NCI-H2171 (cell line): ENCODE data around the gene CEP164.
"Not testable (repeated sequence)": the region's sequence is repeated elsewhere in the genome, so short reads cannot be mapped to it uniquely, and the experiment has no call there.

Experiments
- DNase-seq: peaks from one replicate; lab custom pipeline; 2025; lab: John Stamatoyannopoulos, UW

CEP164 gene

DNA sequence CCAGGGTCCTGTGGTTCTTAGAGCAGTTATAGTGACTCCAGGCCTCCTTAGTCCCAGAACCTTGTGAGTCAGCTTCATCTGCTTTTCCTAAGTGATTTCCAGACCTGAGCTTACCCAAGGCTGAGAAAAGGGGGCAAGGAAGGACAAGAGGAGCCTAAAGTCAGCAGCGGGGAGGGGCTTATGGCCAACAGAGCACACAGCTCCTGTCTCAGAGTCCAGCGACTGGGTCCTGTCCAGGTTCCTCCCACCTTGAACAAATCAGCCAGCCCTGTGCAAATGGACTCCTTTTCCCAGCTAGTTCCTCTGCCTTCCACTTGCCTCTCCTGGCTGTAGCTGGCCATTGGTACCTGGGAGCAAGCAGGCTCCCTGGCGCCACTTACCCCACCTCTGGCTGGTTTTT, 22.5 kb upstream of the CEP164 start:
- no peak for DNase-seq

- no peak for DNase-seq
These were observed 18.3 kb upstream of the CEP164 start for GRCh38 chr11:117309310-117309709.

DNA sequence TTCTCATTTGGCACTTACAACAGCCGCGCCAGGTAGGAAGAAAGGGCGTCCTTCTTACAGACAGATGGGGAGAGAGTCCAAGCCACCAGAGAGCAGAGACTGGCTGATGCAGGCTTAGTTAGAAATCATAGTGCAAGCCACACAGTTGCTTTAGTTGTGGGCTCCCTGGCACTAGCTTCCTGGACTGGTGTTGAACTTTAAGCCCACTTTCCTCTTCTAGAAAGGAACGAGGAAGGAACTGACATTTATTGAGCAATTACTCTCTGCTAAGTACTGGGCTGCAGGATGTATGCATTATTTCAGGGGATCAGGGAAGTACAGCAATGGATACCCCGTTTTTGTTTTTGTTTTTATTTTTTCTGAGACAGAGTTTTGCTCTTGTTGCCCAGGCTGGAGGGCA, 14.6 kb upstream of the CEP164 start:
- DNase-seq, result no peak

- DNase-seq, result no peak
These were observed 13.6 kb upstream of the CEP164 start for GRCh38 chr11:117313828-117314768.

DNA sequence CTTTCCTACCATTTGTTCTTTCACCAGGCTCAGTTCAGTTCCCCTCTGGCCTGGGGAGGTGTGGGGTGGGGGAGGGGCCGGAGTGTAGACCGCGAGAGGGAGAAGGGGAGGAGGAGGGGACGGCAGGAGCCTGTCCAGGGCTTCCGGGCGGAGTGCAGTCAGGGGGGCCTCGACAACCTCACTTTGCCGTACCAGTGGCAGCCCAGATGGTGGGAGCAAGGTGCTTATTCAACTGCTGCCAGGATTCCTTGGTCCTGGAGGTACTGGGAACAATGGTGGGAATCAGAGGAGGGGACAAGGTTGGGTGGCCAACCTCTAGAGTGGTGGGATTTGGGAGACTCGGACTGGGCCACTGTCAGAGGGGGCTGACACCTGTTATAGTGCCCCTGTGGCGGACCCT, 12.8 kb upstream of the CEP164 start:
- DNase-seq, result no peak

DNA sequence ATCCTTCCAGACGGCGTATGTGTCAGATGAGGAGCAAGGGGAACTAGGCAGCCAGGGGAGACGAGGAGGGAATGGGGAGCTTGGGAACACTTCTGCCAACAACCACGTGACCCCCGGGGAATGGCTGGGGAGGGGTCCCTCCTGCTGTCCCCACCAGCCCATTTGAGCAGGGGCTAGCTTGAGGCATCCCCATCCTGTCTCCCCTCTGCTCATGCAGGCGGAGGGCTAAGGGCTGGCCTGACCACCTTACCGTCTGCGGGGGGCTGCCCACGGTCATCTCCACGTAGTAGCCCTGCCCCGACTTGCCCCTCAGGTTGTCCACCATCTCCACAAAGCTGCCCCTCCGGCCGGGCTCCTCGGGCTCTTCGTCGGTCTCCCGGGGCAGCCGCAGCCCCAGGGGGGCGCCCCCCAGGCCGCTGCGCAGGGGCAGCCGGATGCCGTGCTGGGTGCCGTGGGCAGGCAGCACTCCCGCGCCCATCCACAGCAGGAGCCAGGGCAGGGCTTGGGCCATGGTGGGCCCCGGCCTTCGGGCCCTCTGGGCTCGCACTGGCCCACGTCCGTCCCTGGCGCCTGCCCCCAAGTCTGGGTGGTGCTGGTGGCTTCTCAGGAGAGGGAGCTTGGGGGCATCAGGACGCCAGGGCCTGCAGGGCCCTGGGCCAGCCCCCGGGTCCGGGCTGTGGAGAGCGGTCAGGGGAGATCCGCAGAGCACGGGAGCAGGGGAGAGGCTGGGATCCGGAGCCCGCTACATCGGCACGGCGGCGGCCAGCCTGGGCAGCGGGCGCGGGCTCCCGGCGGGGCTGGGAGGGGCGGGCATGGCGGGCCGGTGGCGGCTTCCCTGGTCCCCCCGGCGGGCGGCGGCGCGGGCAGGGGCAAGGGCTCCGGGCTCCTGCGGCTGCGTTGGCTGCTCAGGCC, 12.1 kb upstream of the CEP164 start:
- DNase-seq, result no peak

DNA sequence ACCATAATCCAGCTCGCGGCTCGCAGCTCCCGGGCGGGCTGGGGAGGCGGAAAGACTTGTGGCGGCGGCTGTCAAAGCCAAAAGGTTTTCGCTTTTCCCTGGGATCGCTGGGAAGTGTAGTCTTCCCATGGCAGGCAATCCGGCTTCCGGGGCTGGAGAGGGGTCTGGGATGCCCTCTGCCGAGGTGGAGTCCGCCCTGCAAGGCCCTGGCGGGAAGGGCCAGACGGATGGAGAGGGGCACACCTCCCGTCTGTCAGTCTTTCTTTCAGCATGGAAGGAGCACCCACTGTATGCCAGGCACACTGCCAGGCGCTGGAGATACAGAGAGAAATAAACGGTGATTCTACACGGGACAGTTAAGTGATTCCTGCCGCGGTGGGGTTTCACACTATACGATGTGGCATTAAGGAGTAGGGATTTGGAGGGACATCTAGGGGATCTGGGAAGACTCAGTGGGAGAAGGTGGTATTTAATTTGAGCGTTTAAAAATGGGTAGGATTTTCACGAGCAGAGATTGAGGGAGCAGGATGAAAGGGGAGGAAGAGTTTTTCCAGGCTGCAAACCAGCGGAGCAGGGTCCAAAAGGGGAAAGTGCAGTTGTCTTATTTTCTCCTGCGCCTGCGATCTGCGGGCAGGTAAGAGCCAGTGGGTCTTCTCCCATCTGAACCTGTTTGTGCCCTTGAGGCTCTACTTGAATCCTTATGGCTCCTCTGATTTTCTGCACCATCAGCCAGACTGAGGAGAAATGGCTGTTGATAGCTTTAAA, 11.3 kb upstream of the CEP164 start, which contains the start of gene BACE1:
TSS of gene BACE1 (minus strand) at position 60 of the 765 bp plus-strand sequence. CDS start 461 bp downstream, outside the sequence.
- DNase-seq, result peak; percentile 51

DNA sequence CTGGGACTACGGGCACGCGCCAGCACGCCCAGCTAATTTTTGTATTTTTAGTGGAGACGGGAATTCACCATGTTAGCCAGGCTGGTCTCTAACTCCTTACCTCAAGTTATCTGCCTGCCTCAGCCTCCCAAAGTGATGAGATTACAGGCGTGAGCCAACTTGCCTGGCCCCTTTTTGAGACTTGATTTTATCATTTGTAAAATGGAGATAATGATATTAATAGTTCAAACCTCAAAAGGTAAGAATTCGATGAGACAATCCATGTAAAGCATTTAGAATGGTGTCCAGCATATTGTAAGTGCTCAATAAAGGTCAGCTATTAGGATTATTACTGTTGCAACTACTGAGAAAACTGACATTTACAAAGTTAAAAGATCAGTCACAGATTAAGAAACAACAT, 8.9 kb upstream of the CEP164 start:
- no peak for DNase-seq

- no peak for DNase-seq
These were observed 8.3 kb upstream of the CEP164 start for GRCh38 chr11:117319214-117319840.

GRCh38 chr11:117327255-117327566, 443 bp upstream of the CEP164 start:
- not testable (repeated sequence) for DNase-seq

DNA sequence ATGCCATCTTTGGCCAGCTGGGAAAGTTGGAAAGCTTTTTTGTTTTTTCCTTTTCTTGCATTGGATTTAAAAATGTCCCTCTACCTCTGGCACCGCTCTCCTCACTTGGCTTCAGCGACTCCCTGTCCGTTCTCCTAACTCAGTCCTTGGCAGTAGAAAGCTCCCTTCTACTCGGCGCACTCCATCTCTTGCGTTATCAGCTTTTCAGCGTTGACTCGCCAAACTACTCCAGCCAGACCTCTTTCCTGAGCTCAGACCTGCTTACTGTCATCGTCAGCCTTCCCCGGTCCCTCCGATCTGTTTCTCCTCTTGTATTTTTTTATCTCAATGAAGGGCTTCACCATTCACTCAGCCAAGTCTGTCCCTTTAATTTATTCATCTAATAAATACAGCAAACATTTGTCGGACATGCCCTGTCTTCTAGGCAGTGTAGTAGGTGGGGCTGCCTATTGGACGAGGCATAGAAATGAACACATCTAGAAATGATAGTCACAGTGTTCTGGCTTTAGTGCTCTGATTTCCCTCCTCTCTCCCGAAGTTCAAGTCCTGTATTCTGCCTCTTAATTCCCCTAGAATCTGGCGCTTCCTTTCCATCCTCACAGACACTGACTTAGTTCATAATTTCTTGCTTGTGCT, 839 bp downstream of the CEP164 start:
- DNase-seq, result no peak

- no peak for DNase-seq
These were observed 5.2 kb downstream of the CEP164 start for GRCh38 chr11:117332843-117333242.

GRCh38 chr11:117333917-117334316, 6.3 kb downstream of the CEP164 start:
- no peak for DNase-seq

- no peak for DNase-seq
These were observed 7.2 kb downstream of the CEP164 start for GRCh38 chr11:117334896-117335295.

DNA sequence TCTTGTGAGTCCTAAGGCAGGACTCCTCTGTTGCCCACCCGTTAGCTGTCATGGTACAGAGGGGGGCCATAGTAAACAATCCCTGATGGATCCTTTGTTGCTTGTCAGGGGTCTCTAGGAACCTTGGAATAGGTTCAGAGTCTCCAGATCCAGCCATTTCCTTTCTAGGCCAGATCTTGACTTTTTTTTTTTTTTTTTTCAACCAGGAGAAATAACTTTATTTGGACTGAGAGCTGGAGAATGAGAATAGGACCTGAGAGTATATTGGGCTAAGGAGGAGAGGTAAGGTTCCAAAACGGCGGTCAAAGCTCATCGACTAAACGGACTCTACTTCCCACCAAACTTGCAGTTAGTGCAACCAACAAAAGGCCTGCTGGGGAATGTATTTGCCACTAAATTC, 7.7 kb downstream of the CEP164 start:
- DNase-seq, result no peak

GRCh38 chr11:117337076-117337475, 9.4 kb downstream of the CEP164 start:
- DNase-seq, result no peak

DNA sequence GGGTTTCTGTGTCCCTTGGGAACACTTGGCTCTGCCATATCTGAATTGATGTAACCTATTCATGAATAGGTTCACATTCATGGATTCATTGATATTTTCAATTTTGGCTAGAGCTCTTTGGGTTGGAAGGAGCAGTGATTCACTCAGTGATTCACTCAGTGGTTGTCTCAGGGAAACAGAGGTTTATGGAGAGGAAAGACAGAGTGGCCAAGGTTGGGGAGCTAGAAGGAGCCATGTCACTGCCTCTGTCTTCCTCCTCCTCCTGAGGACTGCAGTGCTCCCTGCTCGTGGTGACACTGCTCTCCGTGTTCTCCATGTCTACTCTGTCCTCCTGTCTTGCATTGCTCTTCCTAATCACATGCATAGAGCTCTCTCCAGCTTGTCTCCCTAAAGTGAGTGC, 17.4 kb downstream of the CEP164 start:
- DNase-seq, result no peak

GRCh38 chr11:117354550-117354949, 26.9 kb downstream of the CEP164 start:
- no peak for DNase-seq

DNA sequence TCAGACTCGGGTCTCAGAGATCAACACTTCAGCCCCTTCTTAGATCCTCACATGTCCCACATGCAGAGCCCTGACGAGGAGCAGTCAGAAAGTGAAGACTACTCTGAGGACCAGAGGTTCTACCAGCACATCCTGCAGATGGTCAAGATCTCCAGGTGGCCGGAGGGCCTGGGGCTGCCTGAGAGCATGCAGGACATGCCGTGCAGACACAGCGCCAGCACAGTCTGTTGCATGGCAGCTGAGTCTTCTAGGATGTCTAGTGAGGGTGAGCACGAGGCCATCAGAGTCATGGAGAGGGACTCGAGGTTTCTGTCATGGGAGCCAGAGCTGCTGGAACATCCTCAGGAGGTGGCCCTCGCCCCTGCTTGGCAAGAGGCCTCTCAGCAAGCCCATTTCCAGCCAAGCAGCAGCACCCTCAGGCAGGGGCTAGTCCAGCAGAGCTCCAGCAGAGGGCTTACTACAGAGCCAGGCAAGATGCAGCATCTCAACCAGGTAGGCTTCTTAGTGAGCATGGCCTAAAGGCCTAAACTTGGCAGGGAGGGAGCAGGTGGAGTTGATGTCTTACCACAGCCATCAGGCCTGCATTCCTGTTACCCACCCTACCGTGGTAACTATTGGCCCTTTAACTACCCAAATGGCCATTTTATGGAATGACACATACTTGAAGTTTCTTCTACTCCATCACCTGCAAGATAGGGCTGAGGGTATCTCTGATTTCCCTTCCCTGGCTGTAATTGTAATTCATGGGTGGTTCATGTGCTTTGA, 28.7 kb downstream of the CEP164 start:
- no peak for DNase-seq

DNA sequence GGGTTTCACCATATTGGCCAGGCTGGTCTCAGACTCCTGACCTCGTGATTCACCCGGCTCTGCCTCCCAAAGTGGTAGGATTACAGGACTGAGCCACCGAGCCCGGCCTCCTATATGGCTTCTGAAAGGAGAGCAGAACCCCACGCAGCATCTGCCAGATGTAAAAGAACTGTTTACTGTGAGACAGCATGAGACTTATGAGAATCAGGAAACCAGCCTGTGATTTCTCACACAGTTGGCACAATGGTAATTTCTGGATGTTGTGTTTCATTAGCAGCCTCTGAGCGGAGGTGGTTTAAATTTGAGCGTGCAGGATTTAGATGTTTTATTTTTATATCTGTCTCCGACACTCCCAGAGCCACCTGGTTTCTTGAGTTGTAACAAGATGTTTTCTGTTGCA, 33.8 kb downstream of the CEP164 start:
- no peak for DNase-seq
